WTC11 (cell line): ENCODE data around the gene FAM118B. TPM values are rescaled to one million over a fixed set of nuclear protein-coding genes. Genes with fewer than 3 reads are reported as not detected.

ENCODE experiments used
- ATAC-seq: fragments of 200-7000 bp; cut with Tn5 transposase; 2 replicates; pipeline ENCODE4 v1.10.0; 2021; ENCODE audit warnings: mild to moderate bottlenecking, moderate library complexity
- CTCF ChIA-PET: fragments of 300-600 bp; sonication (Branson Sonifier 250); formaldehyde crosslinking; loops from one replicate; lab custom pipeline; 2021; ENCODE audit warnings: antibody characterized with exemption; lab: Charles Lee
- POLR2A ChIA-PET: fragments of 350-600 bp; sonication (Branson Sonifier 250); formaldehyde crosslinking; loops from one replicate; lab custom pipeline; 2021; ENCODE audit warnings: antibody characterized with exemption; lab: Charles Lee
- DNase-seq: peaks from one replicate; pipeline ENCODE4 v3.0.0; 2021; ENCODE audit warnings: low spot score
- H3K27ac Mint-ChIP-seq: 2 replicates; pipeline ENCODE4 v1.8.0; 2021; ENCODE audit warnings: mixed read lengths
- H3K27me3 Mint-ChIP-seq: 2 replicates; pipeline ENCODE4 v1.8.0; 2021; ENCODE audit warnings: low read depth, mild to moderate bottlenecking, moderate library complexity, mixed read lengths
- H3K36me3 Mint-ChIP-seq: 2 replicates; pipeline ENCODE4 v1.8.0; 2021; ENCODE audit warnings: mixed read lengths
- H3K4me1 Mint-ChIP-seq: 2 replicates; pipeline ENCODE4 v1.8.0; 2022; ENCODE audit warnings: mixed read lengths
- H3K4me3 Mint-ChIP-seq: 2 replicates; pipeline ENCODE4 v1.8.0; 2021; ENCODE audit warnings: mild to moderate bottlenecking, moderate library complexity, mixed read lengths
- H3K9me3 Mint-ChIP-seq: 2 replicates; pipeline ENCODE4 v1.8.0; 2021; ENCODE audit warnings: mixed read lengths
- AFF4 ChIP-seq: sonication (generic); formaldehyde crosslinking; IDR thresholded peaks from 2 replicates; pipeline ENCODE4 v1.8.1; 2023; ENCODE audit warnings: mild to moderate bottlenecking, missing genetic modification reagents, borderline replicate concordance
- CREM ChIP-seq: sonication (generic); formaldehyde crosslinking; IDR thresholded peaks from 2 replicates; pipeline ENCODE4 v1.8.1; 2022; ENCODE audit warnings: mild to moderate bottlenecking, missing genetic modification reagents, moderate library complexity
- E2F5 ChIP-seq: sonication (generic); formaldehyde crosslinking; IDR thresholded peaks from 2 replicates; pipeline ENCODE4 v1.8.1; 2022; ENCODE audit warnings: mild to moderate bottlenecking, moderate library complexity, missing genetic modification reagents
- ELF4 ChIP-seq: sonication (generic); formaldehyde crosslinking; IDR thresholded peaks from 2 replicates; pipeline ENCODE4 v1.8.1; 2022; ENCODE audit warnings: low read depth, mild to moderate bottlenecking, moderate library complexity, missing genetic modification reagents
- ESRRA ChIP-seq: sonication (generic); formaldehyde crosslinking; IDR thresholded peaks from 2 replicates; pipeline ENCODE4 v1.8.1; 2022; ENCODE audit warnings: mild to moderate bottlenecking, missing genetic modification reagents, borderline replicate concordance
- FOXP4 ChIP-seq: sonication (generic); formaldehyde crosslinking; IDR thresholded peaks from 2 replicates; pipeline ENCODE4 v1.8.0; 2022; ENCODE audit warnings: mild to moderate bottlenecking, missing genetic modification reagents
- GABPB1 ChIP-seq: sonication (generic); formaldehyde crosslinking; IDR thresholded peaks from 2 replicates; pipeline ENCODE4 v1.8.1; 2023; ENCODE audit warnings: mild to moderate bottlenecking, missing genetic modification reagents
- GRHL2 ChIP-seq: fragments of 250-450 bp; sonication (Bioruptor Pico); IDR thresholded peaks from 2 replicates; pipeline ENCODE4 v1.8.0; 2022; ENCODE audit warnings: mild to moderate bottlenecking, moderate library complexity; ENCODE audit not compliant: insufficient replicate concordance, severe bottlenecking
- HMGXB4 ChIP-seq: sonication (generic); formaldehyde crosslinking; IDR thresholded peaks from 2 replicates; pipeline ENCODE4 v1.8.1; 2023; ENCODE audit warnings: mild to moderate bottlenecking, moderate library complexity, missing genetic modification reagents
- JAZF1 ChIP-seq: fragments of 250-450 bp; sonication (Bioruptor Pico); IDR thresholded peaks from 2 replicates; pipeline ENCODE4 v1.9.0; 2021; ENCODE audit warnings: moderate library complexity, mild to moderate bottlenecking, inconsistent platforms
- JUN ChIP-seq: sonication (generic); formaldehyde crosslinking; IDR thresholded peaks from 2 replicates; pipeline ENCODE4 v1.8.0; 2023; ENCODE audit warnings: mild to moderate bottlenecking, missing genetic modification reagents
- NFE2L1 ChIP-seq: sonication (generic); formaldehyde crosslinking; IDR thresholded peaks from 2 replicates; pipeline ENCODE4 v1.8.1; 2023; ENCODE audit warnings: missing genetic modification reagents
- NR1H2 ChIP-seq: sonication (generic); formaldehyde crosslinking; IDR thresholded peaks from 2 replicates; pipeline ENCODE4 v1.9.0; 2021; ENCODE audit warnings: mild to moderate bottlenecking, moderate library complexity, missing genetic modification reagents
- NR3C1 ChIP-seq: sonication (generic); formaldehyde crosslinking; conservative IDR thresholded peaks from 2 replicates; pipeline ENCODE4 v1.8.1; 2023; ENCODE audit warnings: low read depth, mild to moderate bottlenecking, missing genetic modification reagents
- PRDM15 ChIP-seq: sonication (generic); formaldehyde crosslinking; IDR thresholded peaks from 2 replicates; pipeline ENCODE4 v1.8.0; 2022; ENCODE audit warnings: missing genetic modification reagents
- TEAD1 ChIP-seq: sonication (generic); formaldehyde crosslinking; IDR thresholded peaks from 2 replicates; pipeline ENCODE4 v1.8.0; 2022; ENCODE audit warnings: mild to moderate bottlenecking, missing genetic modification reagents
- TP53 ChIP-seq: sonication (generic); formaldehyde crosslinking; IDR thresholded peaks from 2 replicates; pipeline ENCODE4 v1.8.1; 2023; ENCODE audit warnings: mild to moderate bottlenecking, missing genetic modification reagents
- USF2 ChIP-seq: sonication (generic); formaldehyde crosslinking; IDR thresholded peaks from 2 replicates; pipeline ENCODE4 v1.8.1; 2023; ENCODE audit warnings: mild to moderate bottlenecking, missing genetic modification reagents, moderate library complexity
- ZMAT4 ChIP-seq: fragments of 250-450 bp; sonication (Bioruptor Pico); IDR thresholded peaks from 2 replicates; pipeline ENCODE4 v1.9.0; 2021; ENCODE audit warnings: mild to moderate bottlenecking
- ZNF396 ChIP-seq: fragments of 250-450 bp; sonication (Bioruptor Pico); IDR thresholded peaks from 2 replicates; pipeline ENCODE4 v1.8.0; 2021; ENCODE audit warnings: mild to moderate bottlenecking, moderate library complexity, borderline replicate concordance
- ZNF416 ChIP-seq: fragments of 250-450 bp; sonication (Bioruptor Pico); IDR thresholded peaks from 2 replicates; pipeline ENCODE4 v1.9.0; 2021; ENCODE audit warnings: mild to moderate bottlenecking, inconsistent platforms
- ZNF671 ChIP-seq: fragments of 250-450 bp; sonication (Bioruptor Pico); IDR thresholded peaks from 2 replicates; pipeline ENCODE4 v1.8.0; 2021; ENCODE audit warnings: mild to moderate bottlenecking
- total RNA-seq: library from RNA; stranded (reverse); gene quantifications from 3 replicates; pipeline ENCODE4 v1.2.3, GENCODE V29; 2021

Gene FAM118B
- total RNA-seq, 1 experiment from 2014 or later: 35.3 TPM

GRCh38 chr11:126268708-126269579 lies 57.4 kb downstream of the FAM118B start, which contains the start of the genes FOXRED1 and SRPRA (continued):
- TF ChIP-seq FOXP4 (CRISPR knock-in tag) (peak; percentile 25; the same call in 1 of the 2 replicates), NFE2L1 (CRISPR knock-in tag) (no peak), ZNF396 (CRISPR knock-in tag) (no peak), ZNF671 (no peak), CREM (CRISPR knock-in tag) (peak; percentile 99), TP53 (CRISPR knock-in tag) (no peak), PRDM15 (no peak), TEAD1 (peak; percentile 57; the same call in 1 of the 2 replicates), USF2 (CRISPR knock-in tag) (peak; percentile 95), E2F5 (no peak; the same call in 1 of the 2 replicates), GABPB1 (CRISPR knock-in tag) (peak; percentile 58; the same call in 1 of the 2 replicates), NR3C1 (CRISPR knock-in tag) (no peak), ZMAT4 (CRISPR knock-in tag) (no peak), GRHL2 (CRISPR knock-in tag) (no peak), JAZF1 (CRISPR knock-in tag) (no peak)

GRCh38 chr11:126277322-126277721 lies 65.7 kb downstream of the FAM118B start:
- Mint-ChIP-seq H3K36me3 (peaks cover 53% of the 10 kb centered on the region), H3K27ac (0 out of 2 replicates have a peak overlapping the region, but pooled peaks have one; percentile 68)

More at GRCh38 chr11:126277322-126277721, 65.7 kb downstream of the FAM118B start:
- ChIA-PET CTCF (no interaction called here), POLR2A (no interaction called here)
- TF ChIP-seq AFF4 (CRISPR knock-in tag) (no peak), NR1H2 (CRISPR knock-in tag) (no peak), ZNF396 (CRISPR knock-in tag) (no peak), ESRRA (CRISPR knock-in tag) (no peak), ELF4 (CRISPR knock-in tag) (no peak), JUN (CRISPR knock-in tag) (no peak), HMGXB4 (no peak), ZNF416 (CRISPR knock-in tag) (no peak), NR3C1 (CRISPR knock-in tag) (no peak)
- ATAC-seq: no peak
- no peak for DNase-seq
- H3K27me3 Mint-ChIP-seq: peaks cover 19% of the 10 kb centered on the region
- no peaks in the 10 kb centered on the region for H3K9me3 Mint-ChIP-seq
- H3K4me1 Mint-ChIP-seq: peaks cover 9% of the 10 kb centered on the region; the same call in 1 of the 2 replicates
- H3K4me3 Mint-ChIP-seq: no peak overlapping the region
